T-helper 2 cell treated with Interferon-gamma antibody and Interleukin-4, amounts not matched to agents 100 ng/mL and 5 ng/mL, for 36 hours (primary cell): ENCODE data around the gene SKIDA1. TPM values are rescaled to one million over a fixed set of nuclear protein-coding genes. Genes with fewer than 3 reads are reported as not detected.

ENCODE experiments used
- intact Hi-C: fragments of 100-400 bp; cut with micrococcal nuclease; formaldehyde crosslinking; loops from one replicate; pipeline ENCODE4 v1.15.1; 2023
- total RNA-seq: library from RNA; stranded (reverse); gene quantifications from 2 replicates; pipeline ENCODE4 v1.2.3, GENCODE V29; 2022

SKIDA1 gene
- total RNA-seq, 1 donor from 2014 or later = 0.16 TPM

DNA sequence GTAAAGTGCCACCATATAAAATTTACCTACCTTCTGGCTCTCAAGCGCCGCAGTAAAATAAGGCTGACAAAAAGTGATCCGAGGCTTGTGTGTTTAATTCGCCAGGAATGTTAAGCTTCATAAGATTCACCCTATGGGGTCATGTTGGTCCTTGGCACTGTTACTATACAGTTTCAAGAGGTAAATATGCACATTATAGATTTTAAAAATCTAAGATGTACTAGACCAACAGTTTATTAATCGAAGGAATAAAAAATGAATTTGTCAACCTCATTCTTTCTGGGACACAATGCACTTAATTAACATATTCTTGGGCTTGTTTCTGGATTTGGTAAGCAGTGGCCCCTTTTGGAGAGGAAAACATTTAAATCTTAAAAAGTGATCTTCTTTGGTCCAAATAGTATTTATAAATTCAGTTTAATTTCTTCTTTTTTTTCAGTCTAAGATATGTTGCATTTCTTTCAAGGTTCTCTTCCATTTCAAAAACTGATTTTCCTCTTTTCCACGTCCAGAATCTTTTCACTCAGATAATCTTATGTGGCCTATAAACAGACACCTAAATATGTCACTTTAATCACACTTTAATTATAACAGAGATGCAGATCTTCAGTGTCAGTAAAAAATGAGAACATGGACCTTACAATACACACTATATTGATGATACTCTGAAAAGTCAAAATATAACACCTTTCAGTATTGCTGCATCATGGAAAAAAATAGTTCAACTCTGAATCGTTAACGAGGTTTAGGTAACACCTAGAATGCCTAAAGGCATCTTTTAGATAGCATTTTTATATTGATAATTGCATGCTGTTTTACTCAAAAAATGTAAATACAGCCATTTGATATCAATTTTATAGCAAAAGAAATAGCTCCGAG is 3.8 kb upstream of the SKIDA1 start:
- intact Hi-C loops = no loop called here

DNA sequence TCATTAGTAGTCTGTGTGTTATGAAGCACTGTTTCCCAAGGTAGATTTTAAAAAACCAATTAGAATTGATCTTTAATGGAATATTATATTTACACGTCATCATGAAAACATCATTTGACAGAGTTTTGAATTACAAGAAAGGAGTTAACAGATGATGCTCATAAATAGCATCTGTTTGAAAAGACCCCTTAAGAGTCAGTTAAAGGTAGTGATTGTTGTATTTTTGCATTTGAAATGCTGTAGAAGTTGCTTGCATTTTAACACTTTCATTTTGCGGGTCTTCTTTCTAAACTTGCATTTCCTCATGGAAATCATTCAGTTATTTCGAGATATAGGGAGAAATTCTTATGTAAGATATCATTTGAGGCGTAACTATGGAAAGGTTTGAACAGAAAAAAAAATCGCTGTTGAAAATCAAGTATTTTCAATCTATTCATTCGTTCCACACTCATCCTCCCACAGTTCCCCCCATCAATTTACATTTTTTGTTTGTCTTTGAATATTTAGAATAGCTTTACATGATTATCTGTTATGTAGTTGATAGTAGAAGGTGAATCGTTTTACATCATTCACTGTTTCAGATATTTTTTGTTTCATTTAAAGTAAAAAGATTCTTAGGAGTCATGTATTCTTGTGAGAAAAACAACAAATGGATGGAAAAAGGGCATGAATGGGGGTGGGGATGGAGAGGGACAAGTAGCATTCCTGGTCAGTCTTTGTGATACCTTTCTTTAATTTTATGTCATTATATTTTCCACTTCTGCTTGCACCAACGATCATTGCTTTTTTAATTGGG is 3.0 kb upstream of the SKIDA1 start:
- intact Hi-C loops = no loop called here

DNA sequence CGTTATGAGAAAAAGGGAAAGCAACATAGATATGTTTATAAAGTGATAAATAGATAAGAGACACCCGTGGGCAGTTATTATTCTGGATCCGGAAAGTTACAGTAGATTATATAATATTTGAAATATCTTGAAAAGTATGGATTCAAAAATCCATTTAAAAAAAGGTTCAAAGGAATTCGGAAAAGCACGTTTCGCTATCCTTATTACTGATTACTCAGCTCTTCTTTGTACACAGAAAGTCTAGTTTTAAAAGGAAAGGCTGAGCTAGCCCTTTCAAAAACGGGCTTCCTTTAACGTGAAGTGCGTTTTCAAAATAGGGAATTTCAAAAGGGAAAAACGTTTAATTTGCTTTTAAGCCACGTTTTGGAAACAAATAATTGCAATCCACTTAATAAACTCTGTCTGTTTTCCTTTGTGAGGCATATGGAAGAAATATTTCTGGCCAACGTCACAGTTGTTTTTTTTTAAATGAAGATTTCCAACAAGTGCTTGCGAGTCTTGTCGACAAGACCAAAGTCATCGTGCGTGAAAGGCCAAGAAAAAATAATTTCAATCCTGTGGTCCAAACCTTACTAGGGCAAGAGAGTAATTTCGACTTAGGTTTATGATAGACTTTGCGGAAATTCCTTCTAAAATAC is 2.2 kb upstream of the SKIDA1 start:
- intact Hi-C loops = loop anchor here (2.0 kb wide), 1 partner anchor 1567 kb away; the partner anchor contains the start of gene MSRB2

- intact Hi-C loops = loop anchor here (2.0 kb wide), 1 partner anchor 1568 kb away; the partner anchor contains the start of gene MSRB2
These were observed 1.5 kb upstream of the SKIDA1 start for GRCh38 chr10:21526860-21527597.

- intact Hi-C loops = loop anchor here (2.0 kb wide), 1 partner anchor 1568 kb away; the partner anchor contains the start of gene MSRB2
These were observed 842 bp upstream of the SKIDA1 start for GRCh38 chr10:21526188-21526859.

DNA sequence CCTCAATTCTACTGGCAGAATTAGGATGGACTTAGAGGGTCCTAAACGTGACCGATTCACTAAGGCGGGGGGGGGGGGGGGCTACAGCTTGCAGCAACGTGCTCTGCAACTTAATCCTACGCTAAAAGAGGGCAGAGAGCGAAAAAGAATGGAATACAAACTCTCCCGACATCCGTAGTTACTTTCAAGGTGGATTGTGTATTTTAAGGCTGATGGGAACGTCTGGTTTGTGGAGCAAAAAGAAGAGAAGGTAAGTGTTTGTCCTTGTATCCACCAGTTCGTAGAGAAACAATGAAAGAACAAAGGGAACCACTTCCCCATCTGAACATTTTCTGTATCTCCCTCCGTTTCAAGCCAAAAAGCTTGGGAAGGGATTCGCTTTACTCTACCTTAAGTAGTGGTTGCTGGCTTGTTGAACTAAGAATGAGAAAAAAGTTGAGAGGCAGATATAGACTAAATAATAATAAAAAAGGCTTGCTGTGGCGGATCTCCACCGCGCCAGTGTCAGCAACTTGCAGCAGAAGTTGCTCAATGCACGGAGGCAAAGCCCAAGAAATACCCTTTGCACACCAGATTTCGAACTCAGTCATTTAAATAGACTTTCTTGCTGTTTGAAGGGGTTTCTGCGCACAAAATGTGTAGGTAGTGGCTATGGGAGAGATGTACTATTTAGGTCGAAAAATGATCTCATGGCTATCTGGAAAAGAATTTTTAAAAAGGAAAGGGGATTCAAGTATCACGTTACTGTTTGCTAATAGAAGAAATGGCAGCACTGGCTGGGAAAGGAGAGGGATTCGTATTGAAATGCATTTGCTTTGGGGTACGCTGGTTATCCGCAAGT is 736 bp downstream of the SKIDA1 start:
- intact Hi-C loops = loop anchor here (1.0 to 2.0 kb wide), 3 partner anchors 7 to 178 kb away; no protein-coding TSS in a partner anchor

DNA sequence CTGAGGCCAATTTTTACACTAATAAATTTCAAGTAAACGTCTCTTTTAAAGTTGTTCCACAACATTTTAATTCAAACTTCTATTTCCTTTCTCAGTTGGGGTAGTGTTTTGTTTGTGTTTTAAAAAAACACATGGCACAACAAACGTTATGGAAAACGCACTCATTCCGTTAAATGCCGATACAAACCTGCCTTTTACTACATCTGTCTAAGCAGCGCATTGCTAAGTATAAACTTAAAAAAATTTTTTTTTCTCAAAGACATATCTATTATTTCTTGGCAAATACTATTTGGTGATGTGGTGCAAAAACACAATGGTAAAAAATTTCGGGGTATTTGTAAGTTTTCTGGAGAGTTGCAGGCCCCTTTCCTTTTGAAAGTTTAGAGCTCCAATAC is 1.4 kb downstream of the SKIDA1 start:
- intact Hi-C loops = loop anchor here (2.0 kb wide), 1 partner anchor 179 kb away; no protein-coding TSS in a partner anchor

DNA sequence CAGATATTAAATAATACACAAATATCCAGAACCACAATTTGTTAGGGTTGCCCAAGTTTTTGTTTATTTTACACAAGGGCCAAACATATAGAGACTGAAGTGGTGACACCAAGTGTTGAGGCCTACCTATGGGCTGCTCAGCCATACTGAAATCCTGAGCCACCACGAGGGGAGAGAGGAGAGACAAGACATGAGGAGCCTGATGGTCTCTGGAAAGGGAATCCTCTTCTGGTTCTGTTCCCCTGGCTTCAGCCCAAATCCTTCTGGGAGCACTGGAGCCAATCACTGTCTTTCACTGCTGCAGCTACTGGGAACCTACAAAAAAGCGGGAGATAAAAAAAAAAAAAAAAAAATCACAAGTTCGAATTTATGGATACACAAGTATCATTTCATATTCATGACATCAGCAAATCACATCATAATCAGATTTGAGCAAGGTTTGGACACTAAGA is 1.9 kb downstream of the SKIDA1 start:
- intact Hi-C loops = loop anchor here (2.0 kb wide), 1 partner anchor 179 kb away; no protein-coding TSS in a partner anchor

- intact Hi-C loops = no loop called here
These were observed 2.7 kb downstream of the SKIDA1 start for GRCh38 chr10:21522631-21523406.

DNA sequence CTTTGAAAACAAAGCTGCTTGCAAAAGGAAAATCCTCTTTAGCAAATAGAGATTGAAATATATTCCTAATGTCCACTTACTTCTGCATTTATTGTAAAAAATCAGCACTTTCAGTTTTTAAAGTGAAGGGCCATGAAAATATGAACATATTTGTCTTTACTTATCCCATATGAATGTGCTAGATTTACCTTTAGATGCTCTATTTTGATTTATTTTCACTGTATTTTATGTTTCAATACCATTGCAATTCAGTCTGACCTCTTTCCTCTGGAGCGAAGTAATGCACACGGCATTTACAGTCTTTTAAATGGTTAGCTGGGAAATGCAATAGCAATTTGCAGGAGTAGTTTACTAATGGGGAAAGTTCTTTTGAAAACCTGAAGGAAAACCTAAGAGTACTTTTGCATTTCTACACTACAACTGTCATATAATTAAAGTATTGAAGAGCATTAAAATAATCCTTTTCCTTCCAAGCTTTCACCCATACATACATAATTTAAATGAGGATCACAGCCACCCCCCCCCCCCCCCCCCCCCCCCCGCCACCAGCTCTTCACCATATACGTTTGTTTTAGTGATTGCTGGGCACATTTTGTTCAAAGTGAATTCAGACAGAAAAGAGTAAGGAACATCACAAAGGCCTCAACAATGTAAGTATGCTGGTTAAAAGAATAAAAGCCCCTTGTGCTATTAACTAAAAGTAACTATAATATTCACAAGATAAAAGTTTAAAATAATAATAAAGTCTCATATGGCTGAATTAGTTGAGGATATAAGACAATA is 3.5 kb downstream of the SKIDA1 start:
- intact Hi-C loops = loop anchor here (2.0 kb wide), 1 partner anchor 817 kb away; no protein-coding TSS in a partner anchor

DNA sequence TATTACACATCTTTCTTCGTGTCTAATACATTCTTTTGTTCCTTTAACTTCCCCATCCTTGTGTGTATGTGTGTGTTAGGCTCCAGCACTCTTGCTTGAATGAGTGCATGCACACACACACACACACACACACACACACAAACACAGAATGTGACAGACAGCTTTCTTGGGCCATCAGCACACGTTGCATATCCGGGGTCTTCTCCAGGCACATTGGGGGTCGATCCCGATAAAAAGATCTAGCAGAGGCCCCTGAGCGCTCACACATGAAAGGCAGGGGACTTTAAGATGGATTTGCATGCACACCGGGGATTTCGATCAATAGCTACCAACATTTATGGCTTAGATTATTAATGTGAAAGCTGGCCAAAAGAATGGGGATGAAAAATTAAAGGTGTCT is 4.5 kb downstream of the SKIDA1 start:
- intact Hi-C loops = loop anchor here (1.0 to 2.0 kb wide), 2 partner anchors 12 to 818 kb away; no protein-coding TSS in a partner anchor

DNA sequence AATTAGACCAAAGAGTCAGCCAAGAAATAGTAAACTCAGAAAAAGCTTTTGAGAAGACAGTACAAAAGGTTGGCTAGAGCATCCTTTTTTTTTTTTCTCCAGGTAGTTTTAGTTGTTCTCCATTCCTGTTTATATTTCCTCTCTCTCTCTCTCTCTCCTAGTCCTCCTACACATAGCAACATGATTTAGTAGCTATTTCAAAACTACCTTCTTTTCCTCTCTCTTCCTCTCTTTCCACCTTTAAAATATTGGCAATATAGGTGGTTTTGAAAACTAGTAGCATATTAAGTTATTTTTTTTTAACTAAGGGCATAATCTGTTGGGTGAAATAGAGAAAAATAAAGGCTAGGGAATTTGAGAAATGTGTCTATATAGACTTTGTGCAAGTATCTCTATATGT is 5.0 kb downstream of the SKIDA1 start:
- intact Hi-C loops = loop anchor here (1.0 to 2.0 kb wide), 2 partner anchors 13 to 818 kb away; no protein-coding TSS in a partner anchor

DNA sequence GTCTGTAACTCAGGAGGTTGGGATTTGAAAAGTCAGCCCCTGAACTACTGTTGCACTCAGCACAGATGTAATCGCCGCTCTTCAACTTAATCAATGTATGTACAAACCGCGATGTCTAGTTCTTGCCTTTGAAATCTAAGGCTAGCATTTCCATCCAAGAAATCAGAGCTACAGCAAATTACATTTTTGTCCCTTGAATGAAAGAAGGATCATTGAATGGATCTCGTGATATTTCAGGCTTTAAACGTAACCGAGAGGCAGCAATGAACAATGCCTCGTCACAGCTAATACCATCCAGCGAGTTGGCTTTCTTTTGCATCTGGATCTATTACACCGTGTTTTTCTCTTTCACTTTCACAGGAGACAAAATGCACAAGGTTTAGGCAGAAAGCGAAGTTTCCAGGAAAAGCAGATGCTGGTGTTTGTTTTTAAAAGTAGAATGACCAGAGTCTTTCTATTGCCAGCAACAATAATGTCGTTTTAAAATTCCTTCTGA is 5.5 kb downstream of the SKIDA1 start:
- intact Hi-C loops = loop anchor here (1.0 to 5.0 kb wide), 4 partner anchors 13 to 917 kb away; partner anchors contain the start of gene DNAJC1

GRCh38 chr10:21519397-21519933 is 6.0 kb downstream of the SKIDA1 start:
- intact Hi-C loops = loop anchor here (5.0 kb wide), 2 partner anchors 483 to 918 kb away; partner anchors contain the start of gene DNAJC1

DNA sequence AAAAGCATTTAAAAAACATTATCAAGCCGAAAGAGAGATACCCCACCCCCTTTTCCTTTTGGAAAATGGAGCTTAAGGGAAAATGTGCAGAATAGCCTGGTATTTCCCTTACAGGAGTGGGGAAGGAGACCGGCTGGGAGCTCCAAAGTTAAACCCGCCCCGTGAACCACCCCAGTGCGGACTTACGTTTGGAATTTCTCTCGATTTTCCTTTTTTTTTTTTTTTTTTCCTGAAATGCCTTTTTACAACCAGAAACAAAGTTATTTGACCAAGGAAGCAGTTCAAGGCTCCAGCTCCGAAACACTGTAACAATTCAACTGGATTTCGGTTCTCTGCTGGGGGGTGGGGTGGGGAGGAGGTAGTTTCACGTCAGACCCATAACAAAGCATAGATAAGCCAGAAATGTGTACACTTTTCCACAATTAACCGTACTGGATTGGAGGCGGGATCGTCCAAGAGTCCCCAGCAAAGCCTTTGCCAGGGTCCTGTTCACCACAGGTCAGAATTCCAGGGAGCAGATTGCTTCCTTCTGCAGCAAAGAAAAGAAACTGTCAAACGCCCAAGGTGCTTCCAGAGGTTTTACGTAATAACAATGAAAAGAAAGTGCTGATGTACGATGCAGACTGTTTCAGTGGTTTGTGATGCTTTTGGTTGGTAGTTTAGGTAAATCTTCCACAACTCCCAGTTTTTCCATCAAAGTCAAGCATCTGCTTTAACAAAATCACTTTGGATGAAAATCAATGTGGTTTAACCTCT is 6.7 kb downstream of the SKIDA1 start:
- intact Hi-C loops = loop anchor here (5.0 kb wide), 2 partner anchors 483 to 918 kb away; partner anchors contain the start of gene DNAJC1
